Stimulated activated CD4-positive, alpha-beta T cell treated with anti-CD3 and anti-CD28 coated beads, TNF-alpha, amount 100 ng/mL, for 48 hours (primary cell): Measurements from ENCODE around the gene SETD2.

Experiments used
- DNase-seq, 3 donors: peaks; one replicate each; pipeline ENCODE4 v3.0.0-alpha.2; 2020; ENCODE audit warnings: low read depth in 3 of 3

SETD2 gene

GRCh38 chr3:47009225-47010110 lies 154.4 kb downstream of the SETD2 start:
- peak; percentile 18 to 60 (median 38) for DNase-seq

- no peak for DNase-seq
Measured at GRCh38 chr3:47008851-47009224, 155.1 kb downstream of the SETD2 start.

DNA sequence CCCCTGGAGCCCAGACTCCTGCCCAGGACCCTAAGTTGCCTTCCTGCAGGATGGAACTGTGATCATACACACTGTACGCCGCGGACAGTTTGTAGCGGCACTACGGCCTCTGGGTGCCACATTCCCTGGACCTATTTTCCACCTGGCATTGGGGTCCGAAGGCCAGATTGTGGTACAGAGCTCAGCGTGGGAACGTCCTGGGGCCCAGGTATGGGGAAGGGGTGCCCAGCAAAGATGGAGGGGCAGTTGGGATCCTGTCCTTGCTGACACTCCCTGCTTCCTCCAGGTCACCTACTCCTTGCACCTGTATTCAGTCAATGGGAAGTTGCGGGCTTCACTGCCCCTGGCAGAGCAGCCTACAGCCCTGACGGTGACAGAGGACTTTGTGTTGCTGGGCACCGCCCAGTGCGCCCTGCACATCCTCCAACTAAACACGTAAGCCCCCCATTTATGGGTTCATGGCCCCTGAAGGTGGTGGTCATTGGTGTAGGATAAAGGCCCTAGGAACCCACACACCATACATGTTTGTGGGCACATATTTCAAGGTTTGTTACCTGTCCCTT lies 155.6 kb downstream of the SETD2 start:
- DNase-seq = no peak

- DNase-seq = no peak
Measured at GRCh38 chr3:47007482-47008233, 156.3 kb downstream of the SETD2 start.

DNA sequence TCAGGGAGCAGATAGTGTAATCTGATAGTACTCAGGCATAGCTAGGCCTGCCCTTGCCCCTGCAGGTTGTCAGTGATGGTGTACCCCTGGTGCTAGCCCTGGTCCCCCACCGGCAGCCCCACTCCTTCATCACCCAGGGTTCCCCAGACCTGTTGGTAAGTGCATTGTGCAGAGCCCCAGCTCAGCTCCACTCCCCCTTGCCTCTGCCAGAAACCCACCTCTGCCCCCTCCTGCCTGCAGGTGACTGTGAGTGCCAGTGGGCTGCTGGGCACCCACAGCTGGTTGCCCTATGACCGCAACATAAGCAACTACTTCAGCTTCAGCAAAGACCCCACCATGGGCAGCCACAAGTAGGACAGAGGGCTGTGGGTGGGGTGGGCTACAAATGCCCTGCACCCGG lies 156.9 kb downstream of the SETD2 start:
- no peak for DNase-seq

GRCh38 chr3:47006145-47006651 lies 157.7 kb downstream of the SETD2 start:
- DNase-seq = no peak

DNA sequence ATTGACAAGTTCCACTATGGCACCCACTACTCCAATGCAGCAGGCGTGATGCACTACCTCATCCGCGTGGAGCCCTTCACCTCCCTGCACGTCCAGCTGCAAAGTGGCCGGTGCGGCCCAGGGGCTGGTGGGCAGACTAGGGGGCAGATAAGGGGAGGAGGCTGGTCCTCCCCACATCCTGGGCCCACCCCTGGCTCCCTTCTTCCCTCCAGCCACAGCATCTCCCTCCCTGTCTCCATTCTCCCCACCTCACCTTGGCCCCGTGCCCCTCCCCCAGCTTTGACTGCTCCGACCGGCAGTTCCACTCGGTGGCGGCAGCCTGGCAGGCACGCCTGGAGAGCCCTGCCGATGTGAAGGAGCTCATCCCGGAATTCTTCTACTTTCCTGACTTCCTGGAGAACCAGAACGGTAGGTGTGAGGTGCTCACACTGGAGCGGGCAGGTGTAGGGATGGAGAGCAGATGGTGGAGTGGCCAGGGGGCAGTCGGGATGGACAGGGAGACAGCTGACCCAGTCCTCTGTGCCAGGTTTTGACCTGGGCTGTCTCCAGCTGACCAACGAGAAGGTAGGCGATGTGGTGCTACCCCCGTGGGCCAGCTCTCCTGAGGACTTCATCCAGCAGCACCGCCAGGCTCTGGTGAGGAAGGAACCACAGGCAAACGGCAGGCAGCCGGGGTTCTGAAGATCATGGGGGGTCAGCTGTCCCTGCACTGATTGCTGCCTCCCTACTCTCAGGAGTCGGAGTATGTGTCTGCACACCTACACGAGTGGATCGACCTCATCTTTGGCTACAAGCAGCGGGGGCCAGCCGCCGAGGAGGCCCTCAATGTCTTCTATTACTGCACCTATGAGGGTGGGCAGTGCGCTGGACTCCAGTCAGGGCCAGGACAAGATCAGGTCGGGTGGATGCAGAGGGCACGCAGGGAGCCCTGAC lies 158.4 kb downstream of the SETD2 start:
- DNase-seq = no peak

DNA sequence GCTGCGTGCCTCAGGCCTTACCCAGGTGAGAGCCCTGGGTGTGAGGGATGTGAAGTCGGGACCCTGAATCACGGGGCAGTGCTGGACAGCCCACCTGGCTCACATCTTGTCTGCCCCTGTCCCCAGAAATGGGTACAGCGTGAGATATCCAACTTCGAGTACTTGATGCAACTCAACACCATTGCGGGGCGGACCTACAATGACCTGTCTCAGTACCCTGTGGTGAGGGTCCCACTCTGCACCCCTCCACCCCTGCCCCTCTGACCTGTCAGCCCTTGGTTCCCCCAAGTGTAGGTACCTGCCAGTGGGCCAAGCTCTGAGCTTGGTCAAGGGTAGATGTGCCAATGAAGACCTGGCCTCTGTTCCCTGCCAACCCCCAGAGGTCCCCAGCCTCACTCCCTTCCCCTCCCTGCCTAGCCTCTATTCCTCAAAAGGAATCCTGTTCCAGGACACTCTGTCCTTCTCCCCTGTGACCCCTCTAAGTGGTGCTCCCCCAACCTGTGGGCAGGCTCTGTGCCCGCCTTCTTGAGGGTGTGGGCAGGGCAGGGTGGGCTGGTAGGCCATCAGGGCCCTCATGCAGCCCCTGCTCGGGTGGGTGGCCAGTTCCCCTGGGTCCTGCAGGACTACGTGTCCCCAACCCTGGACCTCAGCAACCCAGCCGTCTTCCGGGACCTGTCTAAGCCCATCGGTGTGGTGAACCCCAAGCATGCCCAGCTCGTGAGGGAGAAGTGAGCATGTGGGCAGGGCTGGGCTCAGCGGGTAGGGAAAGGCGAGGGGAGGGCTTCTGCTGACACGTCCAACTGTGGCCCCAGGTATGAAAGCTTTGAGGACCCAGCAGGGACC lies 159.3 kb downstream of the SETD2 start:
- DNase-seq = no peak

- no peak for DNase-seq
Measured at GRCh38 chr3:47003461-47004368, 160.2 kb downstream of the SETD2 start.

DNA sequence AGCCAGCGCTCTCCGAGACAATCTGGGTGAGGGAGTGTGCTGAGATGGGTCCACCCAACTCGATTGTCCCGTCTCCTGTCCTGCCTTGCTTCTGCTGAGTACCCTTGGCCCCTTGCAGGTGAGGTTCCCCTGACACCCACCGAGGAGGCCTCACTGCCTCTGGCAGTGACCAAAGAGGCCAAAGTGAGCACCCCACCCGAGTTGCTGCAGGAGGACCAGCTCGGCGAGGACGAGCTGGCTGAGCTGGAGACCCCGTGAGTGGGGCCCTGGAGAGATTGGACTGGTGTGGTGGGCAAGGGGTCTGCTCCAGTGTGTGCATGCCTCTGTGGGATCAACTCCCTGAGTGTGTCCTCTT lies 160.9 kb downstream of the SETD2 start:
- DNase-seq = no peak

DNA sequence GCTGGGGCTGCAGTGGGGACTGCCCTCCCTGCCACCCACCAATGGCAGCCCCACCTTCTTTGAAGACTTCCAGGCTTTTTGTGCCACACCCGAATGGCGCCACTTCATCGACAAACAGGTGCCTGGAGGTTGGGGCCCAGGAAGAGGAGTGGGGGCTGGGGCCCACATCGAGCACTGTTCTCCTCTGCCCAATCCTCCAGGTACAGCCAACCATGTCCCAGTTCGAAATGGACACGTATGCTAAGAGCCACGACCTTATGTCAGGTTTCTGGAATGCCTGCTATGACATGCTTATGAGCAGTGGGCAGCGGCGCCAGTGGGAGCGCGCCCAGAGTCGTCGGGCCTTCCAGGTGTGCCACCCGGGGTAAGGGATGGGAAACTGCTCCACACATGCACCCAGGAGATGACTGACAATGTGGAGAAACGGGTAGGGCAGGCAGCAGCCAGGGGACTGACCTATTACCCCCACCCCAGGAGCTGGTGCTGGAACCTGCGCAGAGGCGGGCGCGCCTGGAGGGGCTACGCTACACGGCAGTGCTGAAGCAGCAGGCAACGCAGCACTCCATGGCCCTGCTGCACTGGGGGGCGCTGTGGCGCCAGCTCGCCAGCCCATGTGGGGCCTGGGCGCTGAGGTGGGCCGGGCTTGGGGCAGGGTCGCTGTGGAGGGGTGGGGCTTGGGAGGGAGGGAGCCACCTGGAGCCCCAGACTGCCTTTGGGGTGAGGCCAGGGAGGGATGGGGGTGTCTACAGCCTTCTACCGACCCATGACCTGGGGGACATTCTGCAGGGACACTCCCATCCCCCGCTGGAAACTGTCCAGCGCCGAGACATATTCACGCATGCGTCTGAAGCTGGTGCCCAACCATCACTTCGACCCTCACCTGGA lies 161.5 kb downstream of the SETD2 start:
- DNase-seq = no peak

- DNase-seq = no peak
Measured at GRCh38 chr3:47001731-47002170, 162.2 kb downstream of the SETD2 start.

GRCh38 chr3:47000922-47001730 lies 162.8 kb downstream of the SETD2 start:
- DNase-seq = no peak

GRCh38 chr3:47000198-47000815 lies 163.6 kb downstream of the SETD2 start:
- no peak for DNase-seq

DNA sequence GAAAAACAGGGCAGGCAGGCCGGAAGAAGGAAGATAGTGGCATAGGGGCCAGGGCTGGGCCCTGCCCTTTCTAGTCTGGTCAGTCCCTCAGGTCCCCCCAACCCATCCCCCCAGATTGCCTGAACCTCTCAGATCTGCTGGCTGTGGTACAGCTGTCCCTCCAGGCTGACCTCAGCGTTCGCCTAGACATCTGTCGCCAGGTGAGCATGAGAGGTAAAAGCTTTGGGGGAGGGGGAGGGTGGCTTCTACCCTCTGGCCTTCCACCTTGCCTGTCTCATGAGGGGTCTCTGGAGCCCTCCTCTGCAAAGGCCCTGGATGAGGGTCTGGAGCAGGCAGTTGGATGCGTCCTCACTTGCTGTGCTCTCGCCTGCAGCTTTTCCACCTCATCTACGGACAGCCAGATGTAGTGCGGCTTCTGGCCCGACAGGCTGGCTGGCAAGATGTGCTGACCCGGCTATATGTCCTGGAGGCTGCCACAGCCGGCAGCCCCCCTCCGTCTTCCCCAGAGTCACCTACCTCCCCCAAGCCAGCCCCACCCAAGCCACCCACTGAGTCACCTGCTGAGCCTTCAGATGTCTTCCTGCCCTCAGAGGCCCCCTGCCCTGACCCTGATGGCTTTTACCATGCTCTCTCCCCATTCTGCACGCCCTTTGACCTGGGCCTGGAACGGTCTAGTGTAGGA lies 164.3 kb downstream of the SETD2 start:
- DNase-seq = no peak

DNA sequence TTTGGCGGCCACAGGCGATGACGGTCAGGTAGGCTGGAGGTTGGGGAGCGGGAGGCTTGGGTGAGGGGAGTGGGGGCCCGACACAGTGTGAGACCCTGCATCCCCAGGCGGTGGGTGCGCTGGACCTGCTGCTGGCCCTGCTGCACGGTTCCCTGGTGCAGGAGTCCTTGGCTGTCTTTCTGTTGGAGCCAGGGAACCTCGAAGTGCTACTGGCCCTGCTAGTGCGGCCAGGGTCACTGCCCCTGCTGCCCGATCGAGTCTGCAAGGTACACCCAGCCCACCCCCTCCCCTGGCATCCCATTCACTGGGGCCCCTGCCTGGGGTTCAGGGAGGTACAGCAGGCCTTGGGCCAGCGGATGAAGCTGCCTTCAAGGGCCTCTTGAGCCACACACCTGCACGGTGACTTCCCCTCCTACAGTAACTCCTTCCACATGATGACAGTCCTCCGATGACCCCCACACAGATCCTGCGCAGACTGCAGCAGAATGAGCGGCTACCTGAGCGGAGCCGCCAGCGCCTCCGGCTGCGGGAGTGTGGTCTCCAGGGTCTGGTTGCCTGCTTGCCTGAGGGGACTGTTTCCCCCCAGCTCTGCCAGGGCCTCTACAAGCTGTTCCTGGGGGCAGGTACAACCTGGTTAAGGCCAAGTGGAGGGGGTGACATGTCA lies 164.9 kb downstream of the SETD2 start:
- no peak for DNase-seq
